HG03521 (cell line): Measurements from ENCODE around the gene SBNO2.

ENCODE experiments used
- ATAC-seq: cut with Tn5 transposase; IDR thresholded peaks from one replicate; pipeline ENCODE4 v1.9.1; 2021; ENCODE audit warnings: mild to moderate bottlenecking, moderate library complexity; ENCODE audit not compliant: unreplicated experiment

The SBNO2 gene

GRCh38 chr19:1093330-1093729 lies 80.7 kb downstream of the SBNO2 start:
- ATAC-seq: no peak

GRCh38 chr19:1091544-1092175 lies 82.4 kb downstream of the SBNO2 start:
- no peak for ATAC-seq

GRCh38 chr19:1090731-1091543 lies 83.1 kb downstream of the SBNO2 start:
- no peak for ATAC-seq

- no peak for ATAC-seq
Observed at GRCh38 chr19:1089891-1090290, 84.2 kb downstream of the SBNO2 start.

GRCh38 chr19:1089126-1089771 lies 84.8 kb downstream of the SBNO2 start:
- no peak for ATAC-seq

- no peak for ATAC-seq
Observed at GRCh38 chr19:1088416-1089010, 85.6 kb downstream of the SBNO2 start.

- no peak for ATAC-seq
Observed at GRCh38 chr19:1087813-1088415, 86.2 kb downstream of the SBNO2 start.

GRCh38 chr19:1086613-1087012 lies 87.5 kb downstream of the SBNO2 start:
- ATAC-seq: no peak

GRCh38 chr19:1085676-1086442 lies 88.2 kb downstream of the SBNO2 start:
- ATAC-seq: no peak

- no peak for ATAC-seq
Observed at GRCh38 chr19:1085053-1085658, 88.9 kb downstream of the SBNO2 start.

- ATAC-seq: no peak
Observed at GRCh38 chr19:1084024-1084868, 89.8 kb downstream of the SBNO2 start.

- no peak for ATAC-seq
Observed at GRCh38 chr19:1082928-1083816, 90.9 kb downstream of the SBNO2 start.

GRCh38 chr19:1082165-1082927 lies 91.7 kb downstream of the SBNO2 start:
- ATAC-seq: no peak

GRCh38 chr19:1081301-1082164 lies 92.5 kb downstream of the SBNO2 start:
- ATAC-seq: no peak

- ATAC-seq: no peak
Observed at GRCh38 chr19:1080360-1081161, 93.5 kb downstream of the SBNO2 start.
